K562 (cell line): Measurements from ENCODE around the gene OOSP1. TPM values are rescaled to one million over a fixed set of nuclear protein-coding genes. Genes with fewer than 3 reads are reported as not detected.

Experiments
- BCOR ChIP-seq: fragments of 450-650 bp; IDR thresholded peaks from 2 replicates; pipeline ENCODE4 v1.6.1; 2016
- ETS2 ChIP-seq: IDR thresholded peaks from 2 replicates; pipeline ENCODE4 v1.6.1; 2016; ENCODE audit warnings: borderline replicate concordance, missing genetic modification characterization, mild to moderate bottlenecking, moderate library complexity, missing compliant biosample characterization; ENCODE audit not compliant: poor library complexity, severe bottlenecking
- ETV1 ChIP-seq: fragments of 450-650 bp; conservative IDR thresholded peaks from 2 replicates; pipeline ENCODE4 v1.6.1; 2016; ENCODE audit warnings: missing genetic modification characterization, control low read depth, low read depth, missing compliant biosample characterization
- FOXJ2 ChIP-seq: fragments of 200-800 bp; sonication (Bioruptor generic); IDR thresholded peaks from 2 replicates; pipeline ENCODE4 v1.6.1; 2016; ENCODE audit warnings: missing genetic modification characterization, missing compliant biosample characterization
- JUND ChIP-seq, 2 experiments: IDR thresholded peaks; 2 replicates in 1 of 2; 3 replicates in 1 of 2; pipeline ENCODE4 v1.6.1; 2011; ENCODE audit warnings: borderline replicate concordance in 2 of 2, low read depth in 2 of 2, low read length in 2 of 2, improper control_type of control experiment in 1 of 2, missing biosample characterization in 1 of 2, missing genetic modification characterization in 1 of 2, missing genetic modification reagents in 1 of 2
- MCM7 ChIP-seq, 2 experiments: fragments of 450-650 bp; IDR thresholded peaks; 2 replicates each; pipeline ENCODE4 v1.6.1; 2016 to 2018
- MEF2A ChIP-seq: IDR thresholded peaks from 2 replicates; pipeline ENCODE4 v1.6.1; 2011; ENCODE audit warnings: low read depth, mild to moderate bottlenecking, low read length, moderate library complexity; ENCODE audit not compliant: control insufficient read depth
- POLR2AphosphoS2 ChIP-seq: IDR thresholded peaks from 2 replicates; pipeline ENCODE4 v1.6.1; 2012; ENCODE audit warnings: low read length, improper control_type of control experiment
- RAD21 ChIP-seq, 2 experiments: fragments of 250-450 bp in 1 of 2; fragments of 450-650 bp in 1 of 2; sonication (Bioruptor Pico) in 1 of 2; formaldehyde crosslinking in 1 of 2; IDR thresholded peaks in 1 of 2; conservative IDR thresholded peaks in 1 of 2; 2 replicates each; pipeline versions ENCODE4 v1.4.0 to v1.8.0; 2020 to 2022; ENCODE audit warnings: mild to moderate bottlenecking in 2 of 2, moderate library complexity in 1 of 2
- polyA plus RNA-seq, 8 experiments: library from polyadenylated mRNA; depleted of rRNA in 4 of 8; stranded (reverse) in 5 of 8; unstranded in 3 of 8; fragments of >200 nt; fragmentation: Nextera tagmentation in 2 of 8; fragmentation: Illumina TruSeq in 1 of 8; extraction: Ambion mirVana in 2 of 8; extraction: Trizol in 1 of 8; gene quantifications; 2 replicates each; pipeline versions ENCODE4 v1.2.1 to v1.2.3, GENCODE V29; 2011 to 2014; ENCODE audit warnings: inconsistent platforms in 1 of 8, missing spikeins in 1 of 8
- total RNA-seq, 7 experiments: library from RNA; depleted of rRNA in 6 of 7; stranded (reverse); fragments of >200 nt in 6 of 7; fragmentation: Illumina TruSeq in 2 of 7; extraction: Trizol in 2 of 7; gene quantifications; 2 replicates each; pipeline versions ENCODE4 v1.2.1 to v1.2.3, GENCODE V29; 2011 to 2021; ENCODE audit warnings: low replicate concordance in 1 of 7
- TF ChIP-seq, protein P1 (sequence below): fragments of 250-450 bp; sonication (Bioruptor Pico); IDR thresholded peaks from 2 replicates; pipeline ENCODE4 v1.4.0; 2020; ENCODE audit warnings: mild to moderate bottlenecking, moderate library complexity
- TF ChIP-seq, protein P2 (sequence below): fragments of 200-800 bp; sonication (Bioruptor generic); IDR thresholded peaks from 2 replicates; pipeline ENCODE4 v1.6.1; 2017; ENCODE audit warnings: missing genetic modification characterization, missing compliant biosample characterization
- TF ChIP-seq, protein P3 (sequence below), 2 experiments: IDR thresholded peaks in 1 of 2; conservative IDR thresholded peaks in 1 of 2; 2 replicates each; pipeline ENCODE4 v1.6.1; 2016; ENCODE audit warnings: low read depth in 2 of 2, mild to moderate bottlenecking in 1 of 2, missing compliant biosample characterization in 1 of 2, missing genetic modification characterization in 1 of 2, moderate library complexity in 1 of 2
- TF ChIP-seq, protein P4 (sequence below): fragments of 450-650 bp; IDR thresholded peaks from 2 replicates; pipeline ENCODE4 v1.6.1; 2018; ENCODE audit not compliant: partially characterized antibody

OOSP1 gene
- total and polyA plus RNA-seq, 9 of the 15 experiments (the other 6 are each of a cell fraction or from before 2014, with no cell fraction given): 0.14 to 3.0 (median 0.61) TPM

DNA sequence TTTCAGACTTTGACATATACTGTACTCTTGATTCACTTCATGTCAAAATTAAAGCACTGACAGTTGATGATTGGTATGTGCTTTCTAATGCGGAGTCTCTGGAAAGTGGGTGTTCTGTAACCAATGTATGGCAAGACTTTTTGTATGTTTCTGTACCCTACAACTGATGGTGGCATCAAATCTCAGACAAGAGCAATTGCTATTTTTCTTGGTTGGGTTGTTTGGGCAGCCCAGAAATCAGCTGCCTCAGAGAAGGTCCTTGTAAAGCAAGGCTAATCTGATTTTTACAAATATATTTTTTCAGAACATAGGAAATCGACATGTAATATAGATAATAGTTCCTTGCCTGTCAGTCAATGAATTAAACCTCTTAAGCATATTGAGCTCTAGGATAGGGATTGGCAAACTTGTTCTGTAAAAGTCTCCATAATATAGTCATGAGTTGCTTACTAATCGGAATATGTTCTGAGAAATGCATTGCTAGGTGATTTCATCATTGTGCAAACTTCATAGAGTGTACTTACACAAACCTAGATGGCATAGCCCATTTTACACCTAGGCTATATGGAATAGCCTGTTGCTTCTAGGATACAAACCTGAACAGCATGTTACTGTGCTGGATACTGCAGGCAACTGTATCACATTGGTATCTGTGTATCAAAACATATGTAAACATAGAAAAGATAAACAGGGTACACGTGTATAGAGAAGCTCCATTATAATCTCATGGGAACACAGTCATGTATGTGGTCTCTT is 15.4 kb downstream of the OOSP1 start (continued):
- TF ChIP-seq, protein P1, sequence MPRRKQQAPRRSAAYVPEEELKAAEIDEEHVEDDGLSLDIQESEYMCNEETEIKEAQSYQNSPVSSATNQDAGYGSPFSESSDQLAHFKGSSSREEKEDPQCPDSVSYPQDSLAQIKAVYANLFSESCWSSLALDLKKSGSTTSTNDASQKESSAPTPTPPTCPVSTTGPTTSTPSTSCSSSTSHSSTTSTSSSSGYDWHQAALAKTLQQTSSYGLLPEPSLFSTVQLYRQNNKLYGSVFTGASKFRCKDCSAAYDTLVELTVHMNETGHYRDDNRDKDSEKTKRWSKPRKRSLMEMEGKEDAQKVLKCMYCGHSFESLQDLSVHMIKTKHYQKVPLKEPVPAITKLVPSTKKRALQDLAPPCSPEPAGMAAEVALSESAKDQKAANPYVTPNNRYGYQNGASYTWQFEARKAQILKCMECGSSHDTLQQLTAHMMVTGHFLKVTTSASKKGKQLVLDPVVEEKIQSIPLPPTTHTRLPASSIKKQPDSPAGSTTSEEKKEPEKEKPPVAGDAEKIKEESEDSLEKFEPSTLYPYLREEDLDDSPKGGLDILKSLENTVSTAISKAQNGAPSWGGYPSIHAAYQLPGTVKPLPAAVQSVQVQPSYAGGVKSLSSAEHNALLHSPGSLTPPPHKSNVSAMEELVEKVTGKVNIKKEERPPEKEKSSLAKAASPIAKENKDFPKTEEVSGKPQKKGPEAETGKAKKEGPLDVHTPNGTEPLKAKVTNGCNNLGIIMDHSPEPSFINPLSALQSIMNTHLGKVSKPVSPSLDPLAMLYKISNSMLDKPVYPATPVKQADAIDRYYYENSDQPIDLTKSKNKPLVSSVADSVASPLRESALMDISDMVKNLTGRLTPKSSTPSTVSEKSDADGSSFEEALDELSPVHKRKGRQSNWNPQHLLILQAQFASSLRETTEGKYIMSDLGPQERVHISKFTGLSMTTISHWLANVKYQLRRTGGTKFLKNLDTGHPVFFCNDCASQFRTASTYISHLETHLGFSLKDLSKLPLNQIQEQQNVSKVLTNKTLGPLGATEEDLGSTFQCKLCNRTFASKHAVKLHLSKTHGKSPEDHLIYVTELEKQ (CRISPR knock-in tag): peak; percentile 49; the same call in 1 of the 2 replicates
- TF ChIP-seq, protein P2, sequence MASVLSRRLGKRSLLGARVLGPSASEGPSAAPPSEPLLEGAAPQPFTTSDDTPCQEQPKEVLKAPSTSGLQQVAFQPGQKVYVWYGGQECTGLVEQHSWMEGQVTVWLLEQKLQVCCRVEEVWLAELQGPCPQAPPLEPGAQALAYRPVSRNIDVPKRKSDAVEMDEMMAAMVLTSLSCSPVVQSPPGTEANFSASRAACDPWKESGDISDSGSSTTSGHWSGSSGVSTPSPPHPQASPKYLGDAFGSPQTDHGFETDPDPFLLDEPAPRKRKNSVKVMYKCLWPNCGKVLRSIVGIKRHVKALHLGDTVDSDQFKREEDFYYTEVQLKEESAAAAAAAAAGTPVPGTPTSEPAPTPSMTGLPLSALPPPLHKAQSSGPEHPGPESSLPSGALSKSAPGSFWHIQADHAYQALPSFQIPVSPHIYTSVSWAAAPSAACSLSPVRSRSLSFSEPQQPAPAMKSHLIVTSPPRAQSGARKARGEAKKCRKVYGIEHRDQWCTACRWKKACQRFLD (CRISPR knock-in tag): peak; percentile 61; the same call in 1 of the 2 replicates
- TF ChIP-seq MEF2A: no peak
- TF ChIP-seq ETV1 (tag): 0 out of 2 replicates have a peak, but pooled peaks have one; percentile 30
- TF ChIP-seq, protein P3, sequence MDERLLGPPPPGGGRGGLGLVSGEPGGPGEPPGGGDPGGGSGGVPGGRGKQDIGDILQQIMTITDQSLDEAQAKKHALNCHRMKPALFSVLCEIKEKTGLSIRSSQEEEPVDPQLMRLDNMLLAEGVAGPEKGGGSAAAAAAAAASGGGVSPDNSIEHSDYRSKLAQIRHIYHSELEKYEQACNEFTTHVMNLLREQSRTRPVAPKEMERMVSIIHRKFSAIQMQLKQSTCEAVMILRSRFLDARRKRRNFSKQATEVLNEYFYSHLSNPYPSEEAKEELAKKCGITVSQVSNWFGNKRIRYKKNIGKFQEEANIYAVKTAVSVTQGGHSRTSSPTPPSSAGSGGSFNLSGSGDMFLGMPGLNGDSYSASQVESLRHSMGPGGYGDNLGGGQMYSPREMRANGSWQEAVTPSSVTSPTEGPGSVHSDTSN (CRISPR knock-in tag; IDR thresholded peaks at IDR 0.05; ENCODE audit: low read depth): no peak
- TF ChIP-seq, protein P3 (tag; conservative IDR thresholded peaks at IDR 0.05; ENCODE audit: low read depth): 0 out of 2 replicates have a peak, but pooled peaks have one; percentile 7
- no peak for TF ChIP-seq BCOR
- TF ChIP-seq MCM7 (IDR thresholded peaks at IDR 0.05): no peak
- peak; percentile 85 for TF ChIP-seq FOXJ2 (tag)
- TF ChIP-seq, protein P4, sequence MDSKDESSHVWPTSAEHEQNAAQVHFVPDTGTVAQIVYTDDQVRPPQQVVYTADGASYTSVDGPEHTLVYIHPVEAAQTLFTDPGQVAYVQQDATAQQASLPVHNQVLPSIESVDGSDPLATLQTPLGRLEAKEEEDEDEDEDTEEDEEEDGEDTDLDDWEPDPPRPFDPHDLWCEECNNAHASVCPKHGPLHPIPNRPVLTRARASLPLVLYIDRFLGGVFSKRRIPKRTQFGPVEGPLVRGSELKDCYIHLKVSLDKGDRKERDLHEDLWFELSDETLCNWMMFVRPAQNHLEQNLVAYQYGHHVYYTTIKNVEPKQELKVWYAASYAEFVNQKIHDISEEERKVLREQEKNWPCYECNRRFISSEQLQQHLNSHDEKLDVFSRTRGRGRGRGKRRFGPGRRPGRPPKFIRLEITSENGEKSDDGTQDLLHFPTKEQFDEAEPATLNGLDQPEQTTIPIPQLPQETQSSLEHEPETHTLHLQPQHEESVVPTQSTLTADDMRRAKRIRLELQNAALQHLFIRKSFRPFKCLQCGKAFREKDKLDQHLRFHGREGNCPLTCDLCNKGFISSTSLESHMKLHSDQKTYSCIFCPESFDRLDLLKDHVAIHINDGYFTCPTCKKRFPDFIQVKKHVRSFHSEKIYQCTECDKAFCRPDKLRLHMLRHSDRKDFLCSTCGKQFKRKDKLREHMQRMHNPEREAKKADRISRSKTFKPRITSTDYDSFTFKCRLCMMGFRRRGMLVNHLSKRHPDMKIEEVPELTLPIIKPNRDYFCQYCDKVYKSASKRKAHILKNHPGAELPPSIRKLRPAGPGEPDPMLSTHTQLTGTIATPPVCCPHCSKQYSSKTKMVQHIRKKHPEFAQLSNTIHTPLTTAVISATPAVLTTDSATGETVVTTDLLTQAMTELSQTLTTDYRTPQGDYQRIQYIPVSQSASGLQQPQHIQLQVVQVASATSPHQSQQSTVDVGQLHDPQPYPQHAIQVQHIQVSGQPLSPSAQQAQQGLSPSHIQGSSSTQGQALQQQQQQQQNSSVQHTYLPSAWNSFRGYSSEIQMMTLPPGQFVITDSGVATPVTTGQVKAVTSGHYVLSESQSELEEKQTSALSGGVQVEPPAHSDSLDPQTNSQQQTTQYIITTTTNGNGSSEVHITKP: peak; percentile 47
- peak in 1 of 2 experiments; percentile 12; a peak in 1 of 4 replicates for TF ChIP-seq RAD21 (CRISPR knock-in tag; conservative IDR thresholded peaks at IDR 0.05 in 1 of 2, IDR thresholded peaks at IDR 0.05 in 1 of 2)
- peak; percentile 65; the same call in 1 of the 2 replicates for TF ChIP-seq JUND (IDR thresholded peaks at IDR 0.05; ENCODE audit: borderline replicate concordance, low read depth, low read length)
- TF ChIP-seq JUND (tag; IDR thresholded peaks at IDR 0.05; ENCODE audit: borderline replicate concordance, low read depth, low read length): peak; percentile 38; the same call in 1 of the 3 replicates
- TF ChIP-seq ETS2: no peak
- TF ChIP-seq POLR2AphosphoS2: no peak
